DMS153 (cell line): ENCODE results near the gene TRIM38.
"Not testable (repeated sequence)": the region's sequence is repeated elsewhere in the genome, so short reads cannot be mapped to it uniquely, and the experiment has no call there.

Experiments
- DNase-seq: peaks from one replicate; lab custom pipeline; 2025; lab: John Stamatoyannopoulos, UW

TRIM38 gene, protein sequence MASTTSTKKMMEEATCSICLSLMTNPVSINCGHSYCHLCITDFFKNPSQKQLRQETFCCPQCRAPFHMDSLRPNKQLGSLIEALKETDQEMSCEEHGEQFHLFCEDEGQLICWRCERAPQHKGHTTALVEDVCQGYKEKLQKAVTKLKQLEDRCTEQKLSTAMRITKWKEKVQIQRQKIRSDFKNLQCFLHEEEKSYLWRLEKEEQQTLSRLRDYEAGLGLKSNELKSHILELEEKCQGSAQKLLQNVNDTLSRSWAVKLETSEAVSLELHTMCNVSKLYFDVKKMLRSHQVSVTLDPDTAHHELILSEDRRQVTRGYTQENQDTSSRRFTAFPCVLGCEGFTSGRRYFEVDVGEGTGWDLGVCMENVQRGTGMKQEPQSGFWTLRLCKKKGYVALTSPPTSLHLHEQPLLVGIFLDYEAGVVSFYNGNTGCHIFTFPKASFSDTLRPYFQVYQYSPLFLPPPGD

GRCh38 chr6:25962149-25963127 is at the start of gene TRIM38:
TRIM38 (plus strand) TSS chr6:25962802; CDS start chr6:25966523, 3,721 bp downstream.
- peak; percentile 52 for DNase-seq

- no peak for DNase-seq
These were observed 48.9 kb upstream of the TRIM38 start for GRCh38 chr6:25913741-25914140.

GRCh38 chr6:25916330-25916729 is 46.3 kb upstream of the TRIM38 start:
- no peak for DNase-seq

DNA sequence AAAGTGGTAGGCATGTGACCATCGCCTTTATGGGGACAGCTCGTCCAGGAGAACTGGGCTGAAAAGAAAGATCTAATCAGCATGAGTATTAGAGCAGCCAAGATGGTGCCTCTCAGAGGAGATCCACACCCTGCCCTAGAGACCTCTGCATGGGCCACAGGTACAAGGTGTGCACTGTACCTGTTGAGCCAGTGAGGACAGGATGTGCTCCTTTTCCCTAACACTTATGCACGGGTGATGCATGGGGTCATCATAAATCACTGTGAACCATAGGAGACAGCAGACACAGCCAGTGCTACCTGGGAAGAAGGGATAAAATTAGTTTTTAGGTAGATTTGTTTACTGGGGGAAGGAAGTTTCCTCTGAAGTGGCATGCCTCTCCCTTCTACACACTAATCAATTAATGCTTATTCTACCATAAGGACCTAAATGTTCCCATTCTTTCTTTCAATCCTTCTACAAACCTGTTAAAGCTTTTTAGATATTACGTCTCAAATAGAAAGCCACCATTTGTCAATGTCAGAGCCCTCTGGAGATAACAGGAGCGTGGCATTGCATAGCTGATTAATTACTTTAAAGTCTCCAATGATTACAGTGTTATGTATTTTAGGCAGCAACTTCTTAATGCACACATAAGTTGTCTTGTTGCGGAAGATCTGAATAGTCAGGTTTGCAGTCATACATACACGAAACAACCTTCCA is 45.7 kb upstream of the TRIM38 start:
- no peak for DNase-seq

- DNase-seq = no peak
These were observed 44.4 kb upstream of the TRIM38 start for GRCh38 chr6:25918083-25918683.

GRCh38 chr6:25919657-25920056 is 42.9 kb upstream of the TRIM38 start:
- no peak for DNase-seq

DNA sequence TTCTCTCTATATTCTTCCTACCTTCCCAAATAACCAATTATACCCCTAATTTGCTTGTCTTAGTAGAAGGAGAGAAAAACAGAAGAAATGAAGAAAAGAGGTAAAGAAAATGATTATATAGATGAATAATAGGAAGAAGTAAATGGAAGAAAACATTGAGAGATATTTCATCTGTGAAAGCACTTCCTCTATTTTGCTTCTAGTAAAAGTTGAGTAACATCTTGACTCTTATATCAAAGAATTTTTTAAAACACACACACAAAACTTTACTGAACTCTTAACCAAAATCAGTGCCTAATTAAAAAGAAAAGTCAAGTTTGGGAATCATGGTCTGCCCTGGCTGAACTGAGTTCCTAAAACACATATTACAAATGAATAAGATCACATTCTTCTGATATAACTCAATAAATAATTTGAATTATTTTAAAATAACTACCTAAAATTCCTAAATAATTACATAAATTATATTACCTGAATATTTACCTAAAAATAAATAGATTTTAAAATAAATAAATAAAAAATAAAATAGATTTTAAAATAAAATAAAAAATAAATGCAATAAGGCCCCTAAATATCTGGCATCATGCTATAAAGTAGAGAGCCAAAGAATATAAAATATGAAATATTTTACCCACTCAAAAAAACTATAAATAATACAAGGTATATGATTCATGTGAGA is 40.9 kb upstream of the TRIM38 start:
- no peak for DNase-seq

DNA sequence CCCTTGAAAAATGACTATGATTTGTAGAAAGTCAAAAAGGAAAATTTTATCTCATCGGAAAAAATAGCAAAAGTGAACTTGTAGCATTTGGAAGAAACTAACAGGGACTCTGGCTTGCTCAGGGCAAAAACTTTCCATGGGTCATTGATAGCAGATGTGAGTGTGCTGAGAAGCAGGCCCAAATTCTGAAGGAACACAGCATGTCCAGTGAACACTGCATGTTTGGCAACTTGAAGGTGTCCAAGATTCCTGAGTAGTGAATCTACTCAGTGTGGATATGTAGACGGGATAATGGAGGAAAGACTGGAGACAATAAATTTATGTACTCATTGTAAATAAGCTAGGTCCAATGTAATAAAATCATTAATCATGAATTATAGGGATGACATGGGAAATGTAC is 40.3 kb upstream of the TRIM38 start:
- no peak for DNase-seq

- DNase-seq = no peak
These were observed 36.7 kb upstream of the TRIM38 start for GRCh38 chr6:25925876-25926275.

DNA sequence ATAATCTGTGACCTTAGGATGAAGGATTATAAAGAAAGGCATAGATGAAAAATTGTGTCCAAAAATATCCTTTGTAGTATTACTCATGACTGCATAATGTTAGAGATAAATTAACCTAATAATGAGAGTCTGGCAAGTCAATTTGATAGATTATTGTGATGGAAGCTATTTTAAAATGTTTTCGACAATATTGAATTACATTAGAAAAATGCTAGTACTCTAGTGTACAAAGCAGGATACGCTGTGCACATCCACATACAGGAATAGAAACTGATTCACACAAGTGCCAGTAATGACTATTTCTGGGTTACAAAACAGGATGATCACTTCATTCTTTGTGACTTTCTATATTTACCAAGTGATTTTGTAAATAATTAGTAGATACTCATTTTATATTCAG is 35.4 kb upstream of the TRIM38 start:
- no peak for DNase-seq

DNA sequence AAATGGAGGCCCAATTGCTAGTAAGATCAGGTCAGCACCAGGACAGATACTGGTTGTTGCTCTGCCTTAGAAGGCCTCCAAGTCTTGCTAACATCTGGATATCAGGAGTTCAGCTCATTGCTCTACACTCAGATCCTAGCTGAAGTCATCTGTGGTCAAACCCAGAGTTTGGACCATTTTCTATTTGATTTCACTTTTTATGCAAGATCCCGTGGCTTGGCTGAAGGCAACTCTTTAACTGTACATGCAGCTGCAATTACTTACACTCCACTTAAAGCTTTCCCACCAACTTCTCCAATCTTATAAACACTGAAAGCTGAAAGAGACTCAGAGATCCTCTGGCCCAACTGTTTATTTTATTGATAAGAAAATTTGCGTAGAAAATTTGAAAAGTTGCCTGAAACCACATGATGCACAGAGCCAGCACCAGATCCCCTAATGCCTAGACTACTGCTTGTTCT is 34.8 kb upstream of the TRIM38 start:
- no peak for DNase-seq

DNA sequence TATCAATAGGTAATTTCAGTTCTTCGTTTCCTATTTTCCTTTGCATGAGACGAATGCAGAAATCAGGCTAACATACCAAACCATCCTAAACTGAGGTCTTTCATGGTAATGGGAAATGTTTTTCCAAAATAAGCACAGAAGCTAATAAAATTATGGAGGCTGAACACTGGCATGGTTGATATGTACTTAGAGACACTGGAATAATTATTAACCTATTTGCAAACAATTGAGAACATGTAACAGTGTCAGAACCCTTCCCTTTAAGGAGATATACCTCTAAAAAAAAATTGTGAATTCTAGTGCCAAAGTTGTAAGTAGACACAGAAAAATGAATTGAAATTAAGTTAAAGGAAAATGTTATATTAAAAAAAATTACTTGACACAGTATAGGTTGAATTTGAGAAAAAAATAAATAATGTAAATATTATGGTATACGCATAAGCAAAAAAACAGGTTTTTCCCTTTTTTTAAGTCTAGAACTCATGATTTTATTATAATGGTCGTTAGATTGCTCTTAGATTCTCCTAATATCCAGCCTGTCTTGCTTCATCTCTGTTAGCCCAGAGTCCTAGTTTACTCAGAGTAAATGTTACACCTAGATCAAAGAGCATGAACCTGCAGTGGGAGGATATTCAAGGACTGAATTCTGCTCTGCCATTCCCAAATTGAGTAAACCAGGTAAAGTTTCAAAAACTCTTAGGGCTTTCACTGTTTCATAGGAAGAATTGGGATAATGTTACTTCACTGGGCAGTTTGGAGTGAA is 33.9 kb upstream of the TRIM38 start:
- no peak for DNase-seq

DNA sequence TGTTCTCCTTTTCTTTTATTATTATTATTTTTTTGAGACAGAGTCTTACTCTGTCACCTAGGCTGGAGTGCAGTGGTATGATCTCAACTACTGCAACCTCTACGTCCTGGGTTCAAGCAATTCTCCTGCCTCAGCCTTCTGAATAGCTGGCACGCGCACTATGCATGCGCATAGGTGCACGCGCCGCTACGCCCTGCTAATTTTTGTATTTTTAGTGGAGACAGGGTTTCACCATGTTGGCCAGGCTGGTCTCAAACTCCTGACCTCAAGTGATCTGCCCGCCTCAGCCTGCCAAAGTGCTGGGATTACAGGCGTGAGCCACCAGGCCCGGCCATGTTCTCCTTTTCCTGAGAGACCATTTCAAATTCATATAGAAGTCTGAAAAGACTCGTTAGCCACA is 32.8 kb upstream of the TRIM38 start:
- DNase-seq = not testable (repeated sequence)

DNA sequence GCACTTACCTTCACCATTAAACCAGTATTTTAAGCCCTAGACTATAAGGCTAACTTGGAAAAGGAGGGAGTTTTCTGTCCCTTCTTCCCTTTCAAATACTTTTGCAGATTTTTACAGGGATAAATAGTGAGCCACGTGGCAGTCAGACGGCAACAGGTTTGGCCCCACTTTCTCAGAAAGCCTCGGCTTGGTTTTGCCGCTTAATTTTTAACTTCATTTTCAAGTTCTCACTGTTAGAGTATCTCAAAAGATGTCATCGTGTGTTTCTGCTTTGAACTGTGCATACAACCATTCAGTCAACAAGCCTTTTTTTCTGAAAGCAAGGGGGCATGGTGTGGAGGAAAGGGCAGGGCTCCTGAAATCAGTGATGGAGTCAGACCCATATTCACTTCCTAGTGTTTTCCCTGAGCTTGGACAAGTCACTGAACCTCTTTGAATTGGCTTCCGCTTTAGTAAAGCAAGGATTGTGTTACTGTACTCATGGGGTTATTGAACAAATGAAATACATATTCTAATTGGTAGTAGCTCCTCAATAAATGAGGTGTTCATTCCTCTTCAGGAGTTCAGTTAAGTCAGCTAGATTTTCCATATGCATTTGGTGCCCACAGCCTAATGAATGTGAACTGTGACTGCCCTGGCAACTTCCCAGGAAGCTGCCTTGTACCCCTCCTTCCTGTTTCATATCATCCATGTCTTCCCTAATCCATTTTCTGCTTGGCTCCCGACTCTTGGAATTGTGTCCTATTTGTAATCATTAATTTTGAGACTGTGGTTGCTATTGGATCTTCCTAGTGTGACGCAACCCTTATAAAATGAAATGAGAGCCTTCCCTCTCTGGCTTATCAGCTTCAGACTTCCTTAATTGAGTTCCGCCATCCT is 31.8 kb upstream of the TRIM38 start, which contains the start of gene SLC17A2:
SLC17A2 (minus strand) TSS at position 160 of the 879 bp plus-strand sequence. CDS start 4,895 bp downstream, outside the sequence.
- no peak for DNase-seq

DNA sequence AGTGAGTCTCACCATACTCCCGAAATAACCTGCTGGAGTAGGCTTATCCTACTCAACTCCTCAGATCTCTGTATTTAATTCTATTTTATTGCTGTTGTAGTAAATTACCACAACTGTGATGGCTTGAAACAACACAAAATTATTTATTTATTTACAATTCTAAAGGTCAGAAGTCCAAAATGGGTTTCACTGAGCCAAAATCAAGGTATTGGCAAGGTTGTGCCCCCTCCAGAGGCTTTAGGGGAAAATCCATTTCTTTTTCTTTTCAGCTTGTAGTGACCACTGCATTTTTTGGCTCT is 31.2 kb upstream of the TRIM38 start:
- no peak for DNase-seq

DNA sequence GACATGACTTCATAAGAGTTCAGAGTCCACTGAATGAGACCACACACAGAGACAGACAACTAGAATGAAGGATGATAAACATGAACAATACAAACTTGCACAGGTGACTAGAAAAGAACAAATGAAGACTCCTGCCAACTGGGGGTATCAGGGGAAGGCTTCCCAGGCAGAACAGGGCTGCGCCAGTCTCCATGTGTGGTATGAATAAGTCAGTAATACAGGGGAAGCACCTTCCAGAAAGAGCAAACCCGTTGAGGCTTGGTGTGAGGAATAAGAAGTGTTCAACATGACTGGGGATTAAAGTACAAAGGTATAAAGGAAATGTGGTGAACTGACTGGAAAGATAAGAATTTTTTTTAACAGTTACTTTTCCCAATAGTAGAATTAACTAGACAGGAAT is 28.4 kb upstream of the TRIM38 start:
- no peak for DNase-seq

GRCh38 chr6:25934735-25935313 is 27.8 kb upstream of the TRIM38 start:
- DNase-seq = no peak

GRCh38 chr6:25935953-25936352 is 26.6 kb upstream of the TRIM38 start:
- DNase-seq = no peak

DNA sequence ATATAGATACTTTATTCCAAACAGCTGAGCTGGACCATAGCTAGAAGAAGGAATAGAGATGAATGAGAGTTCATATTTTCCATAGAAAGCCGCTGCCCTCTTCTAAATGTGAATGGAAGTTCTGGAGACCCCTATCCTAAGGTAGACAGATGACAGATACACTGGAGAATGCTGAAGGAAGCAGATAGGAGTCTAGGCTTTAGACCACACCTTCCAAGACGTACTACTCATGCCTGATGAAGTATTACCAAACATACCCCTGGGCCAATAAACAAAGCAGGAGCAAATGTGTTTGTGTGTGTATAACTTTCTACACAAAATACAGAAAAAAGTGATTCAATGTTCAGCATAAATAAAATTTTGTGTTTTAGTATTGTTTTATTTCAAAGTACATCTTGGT is 23.0 kb upstream of the TRIM38 start:
- DNase-seq = no peak
